Sigmoid colon (tissue), 7 donors: ENCODE measurements around the gene ASS1. TPM values are rescaled to one million over a fixed set of nuclear protein-coding genes. Genes with fewer than 3 reads are reported as not detected.
A peak's percentile ranks its signal among the peaks of the same experiment; 100 is the strongest.

Experiments used
- DNase-seq: peaks from one replicate; pipeline ENCODE4 v3.0.0-alpha.2; 2019
- H3K27ac ChIP-seq, 4 donors: fragments of 200-600 bp; sonication (generic); one replicate each; pipeline ENCODE4 v1.5.1; 2016 to 2019; ENCODE audit warnings: mild to moderate bottlenecking in 1 of 4
- H3K27me3 ChIP-seq, 3 donors: fragments of 200-600 bp; sonication (generic); one replicate each; pipeline ENCODE4 v1.5.1; 2019; ENCODE audit warnings: mild to moderate bottlenecking in 1 of 3
- H3K36me3 ChIP-seq, 4 donors: fragments of 200-600 bp; sonication (generic); one replicate each; pipeline ENCODE4 v1.5.1; 2016 to 2019
- H3K4me1 ChIP-seq, 4 donors: fragments of 200-600 bp; sonication (generic); one replicate each; pipeline ENCODE4 v1.5.1; 2017 to 2019
- H3K4me3 ChIP-seq, 4 donors: fragments of 200-600 bp; sonication (generic); one replicate each; pipeline ENCODE4 v1.5.1; 2017 to 2019; ENCODE audit warnings: mild to moderate bottlenecking in 2 of 4, moderate library complexity in 1 of 4
- H3K9me3 ChIP-seq, 4 donors: fragments of 200-600 bp in 3 of 4; sonication (generic) in 3 of 4; one replicate each; pipeline versions ENCODE4 v1.5.1 to v1.6.1; 2013 to 2019
- CTCF ChIP-seq, 4 experiments: fragments of 450-650 bp in 3 of 4; fragments of 200-600 bp in 1 of 4; IDR thresholded peaks; one replicate each; pipeline ENCODE4 v1.5.1; 2016 to 2019; ENCODE audit warnings: antibody characterized with exemption in 4 of 4, mild to moderate bottlenecking in 3 of 4, moderate library complexity in 2 of 4
- EP300 ChIP-seq, 4 donors: sonication (generic); formaldehyde crosslinking; IDR thresholded peaks; one replicate each; pipeline ENCODE4 v1.6.1; 2017; ENCODE audit warnings: antibody characterized with exemption in 4 of 4
- POLR2A ChIP-seq, 2 donors: fragments of 450-650 bp; IDR thresholded peaks; one replicate each; pipeline ENCODE4 v1.6.1; 2016; ENCODE audit warnings: antibody characterized with exemption in 2 of 2, mild to moderate bottlenecking in 2 of 2, moderate library complexity in 2 of 2
- POLR2AphosphoS5 ChIP-seq, 4 donors: sonication (generic); formaldehyde crosslinking; IDR thresholded peaks; one replicate each; pipeline ENCODE4 v1.6.1; 2017; ENCODE audit warnings: antibody characterized with exemption in 4 of 4
- WGBS, 2 donors: extraction: QIAGEN DNeasy Blood & Tissue Kit; methylation state at CpG; one replicate each; pipeline ENCODE4 v1.1.7; 2013; 5-methylcytosine and 5-hydroxymethylcytosine counted together
- intact Hi-C: fragments of 100-400 bp; cut with DNase I; formaldehyde crosslinking; loops from one replicate; pipeline ENCODE4 v1.15.1; 2023
- polyA plus RNA-seq, 3 donors: library from polyadenylated mRNA; stranded (reverse); fragments of 200-250 nt; gene quantifications; one replicate each; pipeline ENCODE4 v1.2.3, GENCODE V29; 2013
- total RNA-seq, 4 donors: library from RNA; depleted of rRNA; stranded (reverse); fragments of >200 nt; gene quantifications; one replicate each; pipeline ENCODE4 v1.1.0, GENCODE V29; 2016
- donor health status: healthy with polysubstance abuse.
- donor health status: Bipolar disorder and iron deficiency.
- donor health status: healthy.

The ASS1 gene
- total and polyA plus RNA-seq, 7 donors, result 65.8 to 1,420 (median 84.2) TPM

GRCh38 chr9:130451004-130451390 lies 6.2 kb downstream of the ASS1 start:
- intact Hi-C loops, result no loop called here
- Histone ChIP-seq H3K36me3 (no peaks in the 10 kb centered on the region), H3K9me3 (no peaks in the 10 kb centered on the region), H3K27ac (peak overlapping the region; percentile 72 to 84 (median 82)), H3K4me3 (no peak overlapping the region), H3K4me1 (peaks cover 0 to 72% (median 51%) of the 10 kb centered on the region in 4 donors), H3K27me3 (no peaks in the 10 kb centered on the region)
- TF ChIP-seq EP300 (IDR thresholded peaks at IDR 0.05), result no peak
- no peak for TF ChIP-seq CTCF (IDR thresholded peaks at IDR 0.05)
- no peak for TF ChIP-seq POLR2A (IDR thresholded peaks at IDR 0.05)
- no peak for TF ChIP-seq POLR2AphosphoS5 (IDR thresholded peaks at IDR 0.05)
- WGBS, 2 donors, result 15 to 51% methylated on average over 14 of the region's 14 CpGs
- DNase-seq, result no peak

- TF ChIP-seq POLR2AphosphoS5 (IDR thresholded peaks at IDR 0.05), result peak; percentile 19 to 63 (median 57)
- TF ChIP-seq POLR2A (IDR thresholded peaks at IDR 0.05), result no peak
- peak in 1 of 4 donors; percentile 72 for TF ChIP-seq EP300 (IDR thresholded peaks at IDR 0.05)
- TF ChIP-seq CTCF (IDR thresholded peaks at IDR 0.05), result peak; percentile 12 to 67 (median 40)
- 13 to 44% methylated on average over 23 of the region's 23 CpGs for WGBS, 2 donors
- H3K36me3 ChIP-seq, result no peaks in the 10 kb centered on the region
- H3K27me3 ChIP-seq, result no peaks in the 10 kb centered on the region
- peaks cover 0 to 65% (median 43%) of the 10 kb centered on the region in 4 donors for H3K4me1 ChIP-seq
- peak; percentile 97 for DNase-seq
- H3K27ac ChIP-seq, result peak overlapping the region; percentile 72 to 84 (median 82)
- intact Hi-C loops, result no loop called here
- H3K4me3 ChIP-seq, result no peak overlapping the region
- H3K9me3 ChIP-seq, result no peaks in the 10 kb centered on the region
These were observed 7.0 kb downstream of the ASS1 start for GRCh38 chr9:130451509-130452388.

- H3K27ac ChIP-seq, result peak overlapping the region in 3 of 4 donors; percentile 72 to 84 (median 83)
- H3K9me3 ChIP-seq, result no peaks in the 10 kb centered on the region
- TF ChIP-seq POLR2A (IDR thresholded peaks at IDR 0.05) (no peak), POLR2AphosphoS5 (IDR thresholded peaks at IDR 0.05) (no peak), CTCF (IDR thresholded peaks at IDR 0.05) (no peak), EP300 (IDR thresholded peaks at IDR 0.05) (no peak)
- H3K4me3 ChIP-seq, result no peak overlapping the region
- no peaks in the 10 kb centered on the region for H3K36me3 ChIP-seq
- intact Hi-C loops, result no loop called here
- peaks cover 0 to 54% (median 32%) of the 10 kb centered on the region in 4 donors for H3K4me1 ChIP-seq
- WGBS, 2 donors, result 93 to 95% methylated on average over 4 of the region's 4 CpGs
- no peak for DNase-seq
- H3K27me3 ChIP-seq, result no peaks in the 10 kb centered on the region
These were observed 8.1 kb downstream of the ASS1 start for GRCh38 chr9:130452835-130453234.

DNA sequence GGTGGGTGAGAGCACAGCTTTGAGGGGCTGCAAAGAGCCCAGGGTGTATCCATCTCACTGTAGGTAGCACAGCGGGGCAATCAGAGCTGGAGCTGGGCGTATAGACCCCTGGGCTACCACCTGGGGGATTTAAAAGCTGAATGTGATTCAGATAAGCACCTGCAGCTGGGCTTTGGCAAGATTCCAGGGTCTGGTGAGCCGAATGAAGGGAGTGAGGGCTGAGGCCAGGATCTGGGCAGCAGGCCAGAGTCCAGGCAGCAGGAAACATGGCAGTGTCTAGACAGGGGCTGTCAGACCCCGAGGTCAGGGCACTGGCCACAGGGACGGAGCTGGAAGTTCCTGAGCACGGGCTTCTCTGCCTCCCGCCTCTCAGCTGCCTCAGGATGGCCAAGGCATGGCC lies 8.7 kb downstream of the ASS1 start:
- H3K9me3 ChIP-seq, result no peaks in the 10 kb centered on the region
- intact Hi-C loops, result no loop called here
- peaks cover 0 to 47% (median 29%) of the 10 kb centered on the region in 4 donors for H3K4me1 ChIP-seq
- no peaks in the 10 kb centered on the region for H3K36me3 ChIP-seq
- TF ChIP-seq CTCF (IDR thresholded peaks at IDR 0.05) (no peak), POLR2A (IDR thresholded peaks at IDR 0.05) (no peak), EP300 (IDR thresholded peaks at IDR 0.05) (no peak), POLR2AphosphoS5 (IDR thresholded peaks at IDR 0.05) (no peak)
- H3K4me3 ChIP-seq, result no peak overlapping the region
- WGBS, 2 donors, result 27 to 43% methylated on average over 7 of the region's 7 CpGs
- DNase-seq, result no peak
- H3K27ac ChIP-seq, result peak overlapping the region in 1 of 4 donors; percentile 84
- no peaks in the 10 kb centered on the region for H3K27me3 ChIP-seq
